Mammary epithelial cell (primary cell): ENCODE results near the gene LRBA.

Experiments used
- CTCF ChIP-seq, 2 donors: IDR thresholded peaks in 1 of 2; conservative IDR thresholded peaks in 1 of 2; 2 replicates each; pipeline ENCODE4 v1.5.1; 2011 to 2012; ENCODE audit warnings: inconsistent platforms in 2 of 2, low read length in 2 of 2, mild to moderate bottlenecking in 2 of 2, control low read depth in 1 of 2, low read depth in 1 of 2; ENCODE audit not compliant: insufficient read depth in 1 of 2; ENCODE audit errors: extremely low read depth in 1 of 2
- EZH2 ChIP-seq: IDR thresholded peaks from 2 replicates; pipeline ENCODE4 v1.6.1; 2012; ENCODE audit warnings: low read length, inconsistent platforms, borderline replicate concordance

- TF ChIP-seq CTCF (conservative IDR thresholded peaks at IDR 0.05 in 1 of 2, IDR thresholded peaks at IDR 0.05 in 1 of 2; ENCODE audit: extremely low read depth in 1 of 2, insufficient read depth in 1 of 2, low read depth in 1 of 2, low read length in 2 of 2): no peak
- TF ChIP-seq EZH2: no peak
Observed at GRCh38 chr4:150773032-150773431, 242.1 kb downstream of the LRBA start.
